GM18520 (cell line): ENCODE data around the gene ZNF8.
"Not testable (repeated sequence)": the region's sequence is repeated elsewhere in the genome, so short reads cannot be mapped to it uniquely, and the experiment has no call there.

Source experiments
- ATAC-seq: cut with Tn5 transposase; IDR thresholded peaks from one replicate; pipeline ENCODE4 v1.9.1; 2021; ENCODE audit not compliant: unreplicated experiment

Gene ZNF8

DNA sequence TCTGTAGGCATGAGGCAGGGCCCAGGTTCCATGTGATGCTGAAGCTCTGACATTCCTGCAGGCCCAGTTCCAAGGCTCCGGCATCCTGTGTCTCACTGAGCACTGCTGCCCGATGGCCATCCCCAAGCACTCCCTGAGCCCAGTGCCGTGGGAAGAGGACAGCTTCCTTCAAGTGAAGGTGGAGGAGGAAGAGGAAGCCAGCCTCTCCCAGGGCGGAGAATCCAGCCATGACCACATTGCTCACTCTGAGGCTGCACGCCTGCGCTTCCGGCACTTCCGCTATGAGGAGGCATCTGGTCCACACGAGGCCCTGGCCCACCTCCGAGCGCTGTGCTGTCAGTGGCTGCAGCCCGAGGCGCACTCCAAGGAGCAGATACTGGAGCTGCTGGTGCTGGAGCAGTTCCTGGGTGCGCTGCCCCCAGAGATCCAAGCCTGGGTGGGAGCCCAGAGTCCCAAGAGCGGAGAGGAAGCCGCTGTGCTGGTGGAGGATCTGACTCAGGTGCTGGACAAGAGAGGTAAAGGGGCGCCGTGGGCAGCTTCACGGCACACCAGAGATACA lies 56.0 kb downstream of the ZNF8 start:
- ATAC-seq = no peak

- ATAC-seq = no peak
These were observed 56.9 kb downstream of the ZNF8 start for GRCh38 chr19:58335630-58336029.

DNA sequence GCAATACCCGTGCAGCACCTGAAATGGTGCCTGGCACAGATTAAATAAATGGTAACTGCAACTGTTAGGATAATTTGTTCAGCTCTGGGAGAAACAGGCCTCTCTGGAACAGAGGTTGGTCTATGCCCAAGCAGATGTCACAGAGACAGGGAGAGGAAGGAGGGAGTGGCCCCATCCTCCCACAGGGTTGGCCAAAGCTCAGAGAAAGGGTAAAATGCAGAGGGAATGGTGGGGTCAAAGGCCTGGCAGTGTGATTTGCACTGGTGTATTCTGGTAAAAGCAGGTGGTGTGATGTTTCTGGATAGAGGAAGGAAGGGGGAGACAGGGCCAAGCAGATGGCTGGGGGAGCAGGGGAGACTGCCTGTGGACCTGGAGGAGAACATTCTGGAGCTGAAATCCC lies 57.5 kb downstream of the ZNF8 start:
- no peak for ATAC-seq

DNA sequence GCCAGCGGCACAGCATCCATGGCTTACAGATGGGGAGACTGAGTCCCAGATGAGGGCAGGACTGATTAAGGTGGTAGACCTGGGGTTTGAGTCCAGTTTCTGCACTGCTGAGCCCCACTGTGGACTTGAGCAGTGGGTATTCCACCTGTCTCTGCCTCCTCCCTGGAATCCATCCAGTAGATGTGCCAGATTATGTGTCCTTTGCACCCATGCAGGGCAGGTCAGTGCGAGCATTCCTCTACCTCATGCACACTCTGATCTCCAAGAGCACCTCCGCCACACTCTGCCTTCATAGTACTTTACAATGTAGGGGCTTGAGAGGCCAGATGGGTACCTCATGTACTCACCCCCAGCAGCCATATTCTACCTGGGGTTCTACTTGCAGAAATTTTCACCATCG lies 58.1 kb downstream of the ZNF8 start:
- no peak for ATAC-seq

- no peak for ATAC-seq
These were observed 59.6 kb downstream of the ZNF8 start for GRCh38 chr19:58338336-58338735.

GRCh38 chr19:58338825-58339558 lies 60.2 kb downstream of the ZNF8 start:
- ATAC-seq = no peak

GRCh38 chr19:58345558-58345957 lies 66.8 kb downstream of the ZNF8 start:
- ATAC-seq = no peak

DNA sequence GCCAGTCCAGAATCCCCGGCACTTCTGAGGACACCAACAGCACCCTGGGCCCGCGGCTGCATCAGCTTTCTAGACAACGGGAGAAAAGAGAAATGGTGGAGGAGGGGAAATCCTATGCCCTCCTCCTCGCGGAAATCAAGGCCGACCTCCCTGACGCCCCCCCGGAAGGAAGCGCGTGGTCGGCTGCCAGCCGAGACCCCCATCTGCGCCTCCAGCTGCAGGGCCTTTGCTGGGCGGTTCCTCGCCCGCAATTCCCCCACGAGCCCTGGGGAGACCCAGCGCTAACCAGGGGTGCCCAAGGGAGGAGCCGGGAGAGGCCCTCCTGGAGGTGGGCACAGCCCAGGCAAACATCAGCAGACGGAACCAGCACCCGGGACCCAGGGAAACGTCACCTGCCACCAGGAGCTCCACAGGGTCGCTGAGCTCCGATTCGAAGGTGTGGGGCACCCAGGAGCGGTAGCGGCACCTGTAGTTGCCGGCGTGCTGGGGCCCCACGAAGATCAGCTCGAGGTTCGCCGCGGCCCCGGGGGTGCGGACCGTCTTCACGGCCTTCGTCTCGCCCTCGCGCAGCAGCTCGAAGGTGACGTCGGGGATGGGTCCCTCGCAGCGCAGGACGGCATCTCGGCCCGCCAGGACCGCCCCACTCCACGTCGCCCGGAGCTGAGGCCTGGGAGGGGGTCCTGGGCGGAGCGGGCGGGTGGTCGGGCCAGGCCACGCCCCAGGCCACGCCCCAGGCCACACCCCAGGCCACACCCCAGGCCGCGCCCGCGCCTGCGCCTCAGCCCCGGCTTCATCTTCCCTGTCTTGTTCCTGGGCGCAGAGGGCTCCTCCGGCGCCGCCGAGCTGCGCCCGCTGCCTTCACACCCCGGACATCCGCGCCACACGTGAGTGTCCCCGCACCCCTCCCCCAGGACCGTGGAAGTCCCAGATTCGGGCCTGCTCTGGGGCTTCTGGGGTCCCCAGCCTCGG lies 68.5 kb downstream of the ZNF8 start:
- peak; percentile 71 for ATAC-seq

DNA sequence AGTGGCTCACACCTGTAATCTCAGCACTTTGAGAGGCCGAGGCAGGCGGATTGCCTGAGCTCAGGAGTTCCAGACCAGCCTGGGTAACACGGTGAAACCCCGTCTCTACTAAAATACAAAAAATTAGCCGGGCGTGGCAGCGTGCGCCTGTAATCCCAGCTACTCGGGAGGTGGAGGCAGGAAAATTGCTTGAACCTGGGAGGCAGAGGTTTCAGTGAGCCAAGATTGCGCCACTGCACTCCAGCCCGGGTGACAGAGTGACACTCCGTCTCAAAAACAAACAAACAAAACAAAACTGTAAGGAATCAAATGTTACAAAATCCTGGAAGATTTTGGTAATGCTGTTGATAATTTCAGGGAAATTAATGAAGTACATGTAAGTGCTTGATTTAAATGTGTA lies 69.3 kb downstream of the ZNF8 start:
- ATAC-seq = not testable (repeated sequence)

GRCh38 chr19:58349590-58349989 lies 70.8 kb downstream of the ZNF8 start:
- ATAC-seq = no peak

GRCh38 chr19:58350001-58350861 lies 71.5 kb downstream of the ZNF8 start:
- no peak for ATAC-seq

GRCh38 chr19:58350871-58351557 lies 72.3 kb downstream of the ZNF8 start:
- no peak for ATAC-seq

GRCh38 chr19:58351558-58351878 lies 72.8 kb downstream of the ZNF8 start:
- ATAC-seq = no peak

GRCh38 chr19:58351990-58352755 lies 73.4 kb downstream of the ZNF8 start:
- no peak for ATAC-seq
